GM19467 (cell line): Measurements from ENCODE around the gene CMA1.
"Not testable (repeated sequence)": the region's sequence is repeated elsewhere in the genome, so short reads cannot be mapped to it uniquely, and the experiment has no call there.

Source experiments
- ATAC-seq: cut with Tn5 transposase; IDR thresholded peaks from one replicate; pipeline ENCODE4 v1.9.1; 2021; ENCODE audit warnings: mild to moderate bottlenecking, moderate library complexity; ENCODE audit not compliant: unreplicated experiment

CMA1 gene

GRCh38 chr14:24470450-24470849 is 37.6 kb downstream of the CMA1 start:
- not testable (repeated sequence) for ATAC-seq

- no peak for ATAC-seq
These were observed 42.3 kb downstream of the CMA1 start for GRCh38 chr14:24465805-24466204.

GRCh38 chr14:24465368-24465767 is 42.7 kb downstream of the CMA1 start:
- ATAC-seq = no peak

DNA sequence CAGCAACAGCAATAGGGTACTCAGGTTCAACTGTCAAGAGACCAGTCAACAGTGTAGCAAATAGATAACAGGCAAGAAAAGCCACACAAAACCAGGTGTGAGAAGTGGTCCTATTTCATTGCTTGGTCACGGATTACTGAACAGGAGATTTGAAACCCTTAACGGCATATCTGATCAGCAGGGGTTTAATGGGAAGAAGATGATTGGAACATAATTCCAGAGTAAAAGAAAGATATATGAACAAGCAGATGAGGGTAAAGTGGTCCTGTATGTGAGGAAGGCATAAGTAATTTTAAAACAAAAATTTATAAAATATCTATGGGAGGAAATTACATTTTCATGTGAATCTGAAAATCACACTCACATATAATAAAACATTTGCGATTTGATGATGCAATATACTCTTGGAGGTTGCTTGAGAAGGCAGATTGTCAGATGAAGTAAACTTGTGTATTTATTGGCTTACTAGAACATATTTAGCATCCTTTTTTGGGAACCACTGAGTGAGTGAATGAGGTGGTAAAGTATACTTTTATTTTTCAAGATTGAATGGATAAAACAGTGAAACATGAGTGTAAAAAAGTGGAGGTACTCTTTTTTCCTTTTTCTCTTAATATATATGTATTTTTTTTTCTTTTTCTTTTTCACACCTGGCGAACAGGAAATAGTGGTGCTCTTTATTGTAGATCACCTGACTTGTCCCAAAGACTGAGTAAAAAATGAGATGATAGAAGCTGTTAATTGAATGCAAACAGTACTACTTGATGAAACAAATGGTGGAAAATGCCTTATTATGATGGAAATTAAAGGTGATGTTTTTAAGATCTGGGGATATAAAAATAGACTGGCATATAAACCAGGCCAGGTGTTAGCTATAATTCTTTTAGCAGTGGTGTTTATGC is 43.9 kb downstream of the CMA1 start:
- no peak for ATAC-seq

GRCh38 chr14:24463017-24463883 is 44.8 kb downstream of the CMA1 start:
- ATAC-seq = no peak

DNA sequence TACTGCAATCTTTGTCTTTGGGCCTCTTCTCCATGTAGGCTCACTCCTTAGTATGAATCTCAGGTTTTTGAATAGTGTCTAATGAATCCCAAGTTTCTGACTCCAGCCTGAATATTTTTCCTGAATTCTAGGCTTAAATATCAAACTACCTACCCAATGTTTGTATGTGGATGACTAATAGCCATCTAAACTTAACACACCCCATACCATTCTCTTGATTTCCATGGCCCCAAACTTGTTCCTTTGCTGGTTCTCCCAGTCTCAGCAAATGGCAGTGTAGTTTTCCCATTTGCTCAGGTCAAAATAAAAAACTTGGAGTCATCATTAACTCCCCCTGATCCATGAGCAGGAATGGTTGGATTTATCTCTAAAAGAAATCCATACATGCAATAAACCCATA is 46.7 kb downstream of the CMA1 start:
- no peak for ATAC-seq

GRCh38 chr14:24459331-24459730 is 48.7 kb downstream of the CMA1 start:
- no peak for ATAC-seq

DNA sequence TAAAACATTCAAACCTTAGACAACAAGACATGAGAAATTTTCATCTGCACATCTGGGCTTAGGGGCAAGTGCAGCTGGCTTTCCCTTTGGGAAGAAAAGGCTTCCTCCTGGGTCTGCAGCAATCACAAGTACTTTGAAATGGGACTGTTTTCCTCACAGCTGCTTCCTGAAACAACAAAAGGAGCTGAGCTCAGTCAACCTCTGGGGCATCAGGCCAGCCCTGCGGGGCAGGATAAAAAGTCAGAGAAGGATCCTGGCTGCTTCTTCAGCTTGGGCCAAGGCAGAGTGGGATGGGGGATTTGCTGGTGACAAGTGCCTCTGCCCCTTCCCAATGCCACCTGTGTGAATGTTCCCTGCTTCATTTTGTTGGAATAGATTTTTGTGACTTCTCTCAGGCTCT is 49.3 kb downstream of the CMA1 start:
- no peak for ATAC-seq

- ATAC-seq = no peak
These were observed 51.1 kb downstream of the CMA1 start for GRCh38 chr14:24456980-24457379.
